WTC11 (cell line): ENCODE data around the gene SSH2. TPM values are rescaled to one million over a fixed set of nuclear protein-coding genes. Genes with fewer than 3 reads are reported as not detected.

ENCODE experiments used
- ATAC-seq: fragments of 200-7000 bp; cut with Tn5 transposase; 2 replicates; pipeline ENCODE4 v1.10.0; 2021; ENCODE audit warnings: mild to moderate bottlenecking, moderate library complexity
- CTCF ChIA-PET: fragments of 300-600 bp; sonication (Branson Sonifier 250); formaldehyde crosslinking; loops from one replicate; lab custom pipeline; 2021; ENCODE audit warnings: antibody characterized with exemption; lab: Charles Lee
- POLR2A ChIA-PET: fragments of 350-600 bp; sonication (Branson Sonifier 250); formaldehyde crosslinking; loops from one replicate; lab custom pipeline; 2021; ENCODE audit warnings: antibody characterized with exemption; lab: Charles Lee
- DNase-seq: peaks from one replicate; pipeline ENCODE4 v3.0.0; 2021; ENCODE audit warnings: low spot score
- H3K27ac Mint-ChIP-seq: 2 replicates; pipeline ENCODE4 v1.8.0; 2021; ENCODE audit warnings: mixed read lengths
- H3K27me3 Mint-ChIP-seq: 2 replicates; pipeline ENCODE4 v1.8.0; 2021; ENCODE audit warnings: low read depth, mild to moderate bottlenecking, moderate library complexity, mixed read lengths
- H3K36me3 Mint-ChIP-seq: 2 replicates; pipeline ENCODE4 v1.8.0; 2021; ENCODE audit warnings: mixed read lengths
- H3K4me1 Mint-ChIP-seq: 2 replicates; pipeline ENCODE4 v1.8.0; 2022; ENCODE audit warnings: mixed read lengths
- H3K4me3 Mint-ChIP-seq: 2 replicates; pipeline ENCODE4 v1.8.0; 2021; ENCODE audit warnings: mild to moderate bottlenecking, moderate library complexity, mixed read lengths
- H3K9me3 Mint-ChIP-seq: 2 replicates; pipeline ENCODE4 v1.8.0; 2021; ENCODE audit warnings: mixed read lengths
- CDX4 ChIP-seq: fragments of 250-450 bp; sonication (Bioruptor Pico); IDR thresholded peaks from 2 replicates; pipeline ENCODE4 v1.9.0; 2021; ENCODE audit warnings: moderate library complexity, mild to moderate bottlenecking, inconsistent platforms, borderline replicate concordance
- E2F5 ChIP-seq: sonication (generic); formaldehyde crosslinking; IDR thresholded peaks from 2 replicates; pipeline ENCODE4 v1.8.1; 2022; ENCODE audit warnings: mild to moderate bottlenecking, moderate library complexity, missing genetic modification reagents
- FOXP4 ChIP-seq: sonication (generic); formaldehyde crosslinking; IDR thresholded peaks from 2 replicates; pipeline ENCODE4 v1.8.0; 2022; ENCODE audit warnings: mild to moderate bottlenecking, missing genetic modification reagents
- ZNF219 ChIP-seq: sonication (generic); formaldehyde crosslinking; IDR thresholded peaks from 2 replicates; pipeline ENCODE4 v1.8.0; 2023; ENCODE audit warnings: missing genetic modification reagents, mild to moderate bottlenecking, borderline replicate concordance
- ZNF512 ChIP-seq: sonication (generic); formaldehyde crosslinking; IDR thresholded peaks from 2 replicates; pipeline ENCODE4 v1.8.1; 2022; ENCODE audit warnings: missing genetic modification reagents, borderline replicate concordance
- total RNA-seq: library from RNA; stranded (reverse); gene quantifications from 3 replicates; pipeline ENCODE4 v1.2.3, GENCODE V29; 2021
- TF ChIP-seq, protein P1 (sequence below): sonication (generic); formaldehyde crosslinking; IDR thresholded peaks from 2 replicates; pipeline ENCODE4 v1.8.1; 2023; ENCODE audit warnings: mild to moderate bottlenecking, missing genetic modification reagents
- TF ChIP-seq, protein P2 (sequence below): sonication (generic); formaldehyde crosslinking; IDR thresholded peaks from 2 replicates; pipeline ENCODE4 v1.8.1; 2022; ENCODE audit warnings: low read depth, missing genetic modification reagents, borderline replicate concordance
- TF ChIP-seq, protein P3 (sequence below): fragments of 200-600 bp; IDR thresholded peaks from 2 replicates; pipeline ENCODE4 v1.8.0; 2022; ENCODE audit warnings: antibody characterized with exemption

Gene SSH2
- total RNA-seq, 1 experiment from 2014 or later, result 14.3 TPM

DNA sequence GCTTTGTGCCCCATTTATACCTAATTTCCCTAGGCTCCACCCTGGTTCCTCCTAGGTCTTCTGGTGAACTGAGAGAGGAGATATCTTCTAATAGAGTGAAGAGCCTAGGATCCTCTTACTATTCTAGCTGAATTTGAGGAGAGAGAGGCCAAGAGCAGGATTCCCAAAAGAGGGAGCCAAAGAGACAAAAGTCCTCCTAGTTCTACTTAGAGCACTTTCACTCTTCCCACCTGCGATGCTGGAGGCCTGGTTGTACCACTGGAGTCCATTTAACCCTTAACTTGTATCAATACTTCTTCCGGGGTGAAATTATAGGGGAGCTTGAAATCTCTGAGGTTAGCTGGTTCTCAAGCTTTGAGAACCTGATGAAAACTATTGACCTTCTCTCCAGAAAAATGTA lies 3.4 kb upstream of the SSH2 start:
- DNase-seq (no peak), ATAC-seq (peak; percentile 8; the same call in 1 of the 2 replicates)
- Mint-ChIP-seq H3K4me1 (peaks cover 3% of the 10 kb centered on the region), H3K27me3 (no peaks in the 10 kb centered on the region), H3K9me3 (peaks cover 7% of the 10 kb centered on the region; the same call in 1 of the 2 replicates), H3K4me3 (no peak overlapping the region)
- ChIA-PET CTCF (interaction anchor here (0.8 to 5.0 kb wide), 11 partner anchors 16 to 316 kb away, joined by 3 to 74 read pairs (median 3); no protein-coding TSS in a partner anchor), POLR2A (no interaction called here)
- no peak for TF ChIP-seq ZNF219
- TF ChIP-seq, protein P1, sequence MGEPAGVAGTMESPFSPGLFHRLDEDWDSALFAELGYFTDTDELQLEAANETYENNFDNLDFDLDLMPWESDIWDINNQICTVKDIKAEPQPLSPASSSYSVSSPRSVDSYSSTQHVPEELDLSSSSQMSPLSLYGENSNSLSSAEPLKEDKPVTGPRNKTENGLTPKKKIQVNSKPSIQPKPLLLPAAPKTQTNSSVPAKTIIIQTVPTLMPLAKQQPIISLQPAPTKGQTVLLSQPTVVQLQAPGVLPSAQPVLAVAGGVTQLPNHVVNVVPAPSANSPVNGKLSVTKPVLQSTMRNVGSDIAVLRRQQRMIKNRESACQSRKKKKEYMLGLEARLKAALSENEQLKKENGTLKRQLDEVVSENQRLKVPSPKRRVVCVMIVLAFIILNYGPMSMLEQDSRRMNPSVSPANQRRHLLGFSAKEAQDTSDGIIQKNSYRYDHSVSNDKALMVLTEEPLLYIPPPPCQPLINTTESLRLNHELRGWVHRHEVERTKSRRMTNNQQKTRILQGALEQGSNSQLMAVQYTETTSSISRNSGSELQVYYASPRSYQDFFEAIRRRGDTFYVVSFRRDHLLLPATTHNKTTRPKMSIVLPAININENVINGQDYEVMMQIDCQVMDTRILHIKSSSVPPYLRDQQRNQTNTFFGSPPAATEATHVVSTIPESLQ (CRISPR knock-in tag), result no peak
- TF ChIP-seq ZNF512 (CRISPR knock-in tag), result no peak
- TF ChIP-seq CDX4 (CRISPR knock-in tag), result no peak
- TF ChIP-seq, all 79 proteins: peak for 0
- Mint-ChIP-seq H3K36me3 (no peaks in the 10 kb centered on the region), H3K27ac (no peak overlapping the region)

DNA sequence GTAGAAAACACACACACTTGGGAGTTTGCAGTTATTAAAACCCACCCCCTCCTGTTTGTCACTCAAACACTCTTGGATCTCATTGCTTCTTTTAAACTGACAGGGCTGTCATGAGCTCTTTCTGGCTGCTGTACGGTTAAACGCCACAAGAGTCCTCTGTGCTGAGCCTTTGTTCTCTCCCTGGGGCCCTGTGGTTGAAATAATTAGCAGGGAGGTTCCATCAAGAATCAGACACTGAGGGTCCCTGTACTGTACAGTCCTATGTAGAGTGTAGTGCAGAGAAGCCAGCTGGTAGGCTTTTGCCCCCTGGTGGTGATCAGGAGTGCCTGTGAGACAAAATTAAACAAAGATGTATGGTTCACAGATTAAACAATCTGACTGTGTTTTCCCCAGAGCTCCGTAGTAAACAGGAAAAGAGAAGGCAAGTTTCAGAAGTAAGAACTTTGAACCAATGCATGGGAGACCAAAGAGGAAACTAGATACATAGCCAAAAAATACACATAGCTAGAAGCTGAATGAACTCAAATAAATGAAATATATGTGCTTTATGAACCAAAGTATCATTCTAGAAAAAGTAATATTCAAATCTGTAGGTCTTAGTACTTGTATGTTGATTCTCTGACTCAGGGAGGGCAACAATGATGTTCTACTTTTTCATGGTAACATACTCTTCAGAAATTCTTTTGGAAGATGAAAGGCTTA lies 1.4 kb upstream of the SSH2 start:
- Mint-ChIP-seq H3K27ac (no peak overlapping the region), H3K9me3 (peaks cover 7% of the 10 kb centered on the region; the same call in 1 of the 2 replicates)
- TF ChIP-seq, protein P2, sequence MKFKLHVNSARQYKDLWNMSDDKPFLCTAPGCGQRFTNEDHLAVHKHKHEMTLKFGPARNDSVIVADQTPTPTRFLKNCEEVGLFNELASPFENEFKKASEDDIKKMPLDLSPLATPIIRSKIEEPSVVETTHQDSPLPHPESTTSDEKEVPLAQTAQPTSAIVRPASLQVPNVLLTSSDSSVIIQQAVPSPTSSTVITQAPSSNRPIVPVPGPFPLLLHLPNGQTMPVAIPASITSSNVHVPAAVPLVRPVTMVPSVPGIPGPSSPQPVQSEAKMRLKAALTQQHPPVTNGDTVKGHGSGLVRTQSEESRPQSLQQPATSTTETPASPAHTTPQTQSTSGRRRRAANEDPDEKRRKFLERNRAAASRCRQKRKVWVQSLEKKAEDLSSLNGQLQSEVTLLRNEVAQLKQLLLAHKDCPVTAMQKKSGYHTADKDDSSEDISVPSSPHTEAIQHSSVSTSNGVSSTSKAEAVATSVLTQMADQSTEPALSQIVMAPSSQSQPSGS (CRISPR knock-in tag), result no peak
- TF ChIP-seq FOXP4, result no peak
- no peak for TF ChIP-seq E2F5 (CRISPR knock-in tag)
- TF ChIP-seq, protein P3, sequence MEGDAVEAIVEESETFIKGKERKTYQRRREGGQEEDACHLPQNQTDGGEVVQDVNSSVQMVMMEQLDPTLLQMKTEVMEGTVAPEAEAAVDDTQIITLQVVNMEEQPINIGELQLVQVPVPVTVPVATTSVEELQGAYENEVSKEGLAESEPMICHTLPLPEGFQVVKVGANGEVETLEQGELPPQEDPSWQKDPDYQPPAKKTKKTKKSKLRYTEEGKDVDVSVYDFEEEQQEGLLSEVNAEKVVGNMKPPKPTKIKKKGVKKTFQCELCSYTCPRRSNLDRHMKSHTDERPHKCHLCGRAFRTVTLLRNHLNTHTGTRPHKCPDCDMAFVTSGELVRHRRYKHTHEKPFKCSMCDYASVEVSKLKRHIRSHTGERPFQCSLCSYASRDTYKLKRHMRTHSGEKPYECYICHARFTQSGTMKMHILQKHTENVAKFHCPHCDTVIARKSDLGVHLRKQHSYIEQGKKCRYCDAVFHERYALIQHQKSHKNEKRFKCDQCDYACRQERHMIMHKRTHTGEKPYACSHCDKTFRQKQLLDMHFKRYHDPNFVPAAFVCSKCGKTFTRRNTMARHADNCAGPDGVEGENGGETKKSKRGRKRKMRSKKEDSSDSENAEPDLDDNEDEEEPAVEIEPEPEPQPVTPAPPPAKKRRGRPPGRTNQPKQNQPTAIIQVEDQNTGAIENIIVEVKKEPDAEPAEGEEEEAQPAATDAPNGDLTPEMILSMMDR, result peak; percentile 61; the same call in 1 of the 2 replicates
- TF ChIP-seq, all 79 proteins: peak for 1
- Mint-ChIP-seq H3K36me3 (no peaks in the 10 kb centered on the region), H3K4me3 (no peak overlapping the region), H3K4me1 (peaks cover 12% of the 10 kb centered on the region), H3K27me3 (no peaks in the 10 kb centered on the region)
- ChIA-PET POLR2A (interaction anchor here (0.6 kb wide), 1 partner anchor 164 kb away, joined by 3 read pairs; no protein-coding TSS in a partner anchor), CTCF (interaction anchor here (0.6 to 5.0 kb wide), 58 partner anchors 8 to 334 kb away, joined by 3 to 112 read pairs (median 4); partner anchors contain the start of gene EFCAB5)
- DNase-seq, result peak; percentile 23
- ATAC-seq, result peak; percentile 10
